AG09309 (cell line): ENCODE data around the gene ESR1.

ENCODE experiments used
- DNase-seq: peaks from one replicate; pipeline ENCODE4 v3.0.0-alpha.2; 2010; ENCODE audit warnings: low read depth
- H3K4me3 ChIP-seq: 2 replicates; pipeline ENCODE4 v1.5.1; 2011; ENCODE audit warnings: mild to moderate bottlenecking, low read depth, low read length, moderate library complexity; ENCODE audit not compliant: control insufficient read depth
- CTCF ChIP-seq: IDR thresholded peaks from 2 replicates; pipeline ENCODE4 v1.5.1; 2011; ENCODE audit warnings: mild to moderate bottlenecking, low read depth, low read length, inconsistent platforms; ENCODE audit not compliant: insufficient read depth, control insufficient read depth; ENCODE audit errors: missing control alignments

Gene ESR1

GRCh38 chr6:152118678-152119077 is 311.2 kb downstream of the ESR1 start:
- DNase-seq, result no peak
- TF ChIP-seq CTCF, result no peak
- no peak overlapping the region for H3K4me3 ChIP-seq

GRCh38 chr6:152119831-152120230 is 312.3 kb downstream of the ESR1 start:
- TF ChIP-seq CTCF, result no peak
- no peak overlapping the region for H3K4me3 ChIP-seq
- no peak for DNase-seq

- TF ChIP-seq CTCF, result no peak
- no peak overlapping the region for H3K4me3 ChIP-seq
- no peak for DNase-seq
Observed at GRCh38 chr6:152121910-152122309, 314.4 kb downstream of the ESR1 start.

GRCh38 chr6:152122434-152122833 is 315.0 kb downstream of the ESR1 start:
- no peak for DNase-seq
- TF ChIP-seq CTCF, result no peak
- no peak overlapping the region for H3K4me3 ChIP-seq

- no peak overlapping the region for H3K4me3 ChIP-seq
- no peak for TF ChIP-seq CTCF
- DNase-seq, result no peak
Observed at GRCh38 chr6:152123076-152123475, 315.6 kb downstream of the ESR1 start.

GRCh38 chr6:152124429-152125074 is 317.1 kb downstream of the ESR1 start:
- peak; percentile 46 for DNase-seq
- peak; percentile 73 for TF ChIP-seq CTCF
- H3K4me3 ChIP-seq, result no peak overlapping the region

- no peak overlapping the region for H3K4me3 ChIP-seq
- no peak for TF ChIP-seq CTCF
- DNase-seq, result no peak
Observed at GRCh38 chr6:152127432-152128165, 320.1 kb downstream of the ESR1 start.
